Right ventricle myocardium superior (tissue), 1 donor: ENCODE results near the gene RAB3GAP1. TPM values are rescaled to one million over a fixed set of nuclear protein-coding genes. Genes with fewer than 3 reads are reported as not detected.
"Not testable (repeated sequence)": the region's sequence is repeated elsewhere in the genome, so short reads cannot be mapped to it uniquely, and the experiment has no call there.

Experiments used
- ATAC-seq: fragments of 200-7000 bp; cut with Tn5 transposase; one replicate; pipeline ENCODE4 v1.9.1; 2020; ENCODE audit warnings: mild to moderate bottlenecking; ENCODE audit not compliant: poor library complexity
- DNase-seq: peaks from one replicate; pipeline ENCODE4 v3.0.0-alpha.2; 2020
- intact Hi-C: fragments of 100-400 bp; cut with DNase I; formaldehyde crosslinking; loops from one replicate; pipeline ENCODE4 v1.11.2; 2022
- long read RNA-seq: library from polyadenylated mRNA; unstranded; transcript quantifications from one replicate; pipeline ENCODE4 v2.0.0, GENCODE V29; 2021
- total RNA-seq: library from RNA; stranded (reverse); fragmentation: NEBNext Ultra II Directional; extraction: Animal tissue kit (Norgen Biotek cat#: 25700); gene quantifications from one replicate; pipeline ENCODE4 v1.2.1, GENCODE V29; 2021
- donor health status: DM: no; HTN: yes; CAD: no; lungs with severe emphysema.

Gene RAB3GAP1
- 47.4 TPM for total RNA-seq
- long read RNA-seq, full-length matches to known transcripts: 29 of 54 reads
- long read RNA-seq, partial matches to known transcripts: 10 of 54 reads
- long read RNA-seq, other reads (novel, unspliced or antisense): 15 of 54 reads

DNA sequence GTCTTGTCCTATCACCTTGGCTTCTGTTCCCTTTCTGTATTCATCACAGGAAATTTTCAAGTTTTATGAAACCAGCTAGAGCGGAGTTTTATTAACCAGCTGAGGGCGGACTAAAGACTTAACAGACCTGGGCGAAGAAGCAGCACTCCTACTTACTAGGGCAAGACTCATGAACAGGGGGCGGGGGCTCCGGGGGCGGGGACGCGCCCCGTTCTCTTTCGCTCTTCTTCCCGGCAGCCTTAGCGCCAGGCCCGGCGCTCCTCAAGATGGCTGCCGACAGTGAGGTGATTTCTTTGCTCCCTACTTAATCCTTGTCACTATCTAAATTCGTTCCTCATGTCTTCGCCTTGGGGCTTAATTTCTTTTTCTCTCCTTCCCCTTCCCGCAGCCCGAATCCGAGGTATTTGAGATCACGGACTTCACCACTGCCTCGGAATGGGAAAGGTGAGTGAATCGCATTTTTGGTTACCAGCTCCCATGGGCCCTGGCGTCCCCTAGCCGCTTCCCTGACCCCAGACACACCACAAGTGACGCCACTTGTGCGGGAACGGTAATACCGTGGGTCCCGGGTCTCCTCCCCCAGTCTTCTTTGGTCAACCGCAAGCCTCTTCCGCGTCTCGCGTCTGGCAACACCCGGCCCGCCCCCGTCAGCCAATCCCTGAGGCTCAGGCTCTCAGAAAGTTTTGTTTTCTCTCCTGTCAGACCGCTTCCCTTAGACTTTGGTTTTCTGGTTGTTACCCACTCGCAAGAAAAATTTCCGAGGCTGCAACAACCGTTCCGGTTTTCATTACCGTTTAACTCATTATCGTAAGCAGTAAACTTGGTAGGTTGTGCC, at the start of gene RAB3GAP1:
Gene RAB3GAP1, plus strand, starts transcription at position 251 of the 835 bp plus-strand sequence. Its CDS starts 16 bp downstream, at position 267.
- DNase-seq: peak; percentile 82
- intact Hi-C loops: no loop called here
- ATAC-seq: peak; percentile 93

GRCh38 chr2:135002836-135003235, 49.3 kb upstream of the RAB3GAP1 start:
- ATAC-seq: no peak
- no peak for DNase-seq
- intact Hi-C loops: loop anchor here (5.0 kb wide), 1 partner anchor 709 kb away; no protein-coding TSS in a partner anchor

DNA sequence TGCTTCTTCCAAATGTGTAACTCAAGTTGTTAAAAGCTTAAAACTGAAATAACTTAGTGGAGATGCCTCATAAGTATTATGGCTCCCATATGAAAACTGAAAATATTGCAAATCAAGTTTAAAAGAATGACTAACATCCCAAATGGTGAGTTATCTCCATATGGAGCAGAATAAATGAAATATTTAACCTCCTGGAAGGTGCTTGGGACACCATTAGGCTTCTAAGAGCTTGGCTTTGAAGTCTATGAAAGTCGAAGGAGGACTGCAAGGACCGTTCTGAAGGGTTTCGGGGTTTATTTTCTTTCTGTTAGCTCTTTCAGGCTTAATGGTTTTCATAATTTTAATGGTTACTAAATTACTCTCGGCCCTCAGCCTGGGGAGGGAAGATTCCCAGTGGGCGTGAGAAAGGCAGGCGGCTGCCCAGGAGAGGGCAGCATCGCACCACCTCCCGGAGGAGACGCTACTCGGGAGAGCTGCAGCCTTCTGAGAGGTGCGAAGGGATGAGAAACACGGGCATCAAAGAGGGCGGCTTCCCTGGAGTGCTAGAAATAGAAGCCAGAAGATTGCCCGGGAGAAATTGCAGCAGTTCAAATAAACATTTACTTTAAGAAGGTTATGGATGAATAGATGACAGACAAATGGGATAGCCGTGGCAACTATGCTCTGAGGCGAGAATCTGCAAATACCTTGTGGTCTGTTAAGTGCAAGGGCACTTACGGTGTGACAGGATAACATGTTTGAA, 47.9 kb upstream of the RAB3GAP1 start:
- intact Hi-C loops: loop anchor here (5.0 kb wide), 1 partner anchor 708 kb away; no protein-coding TSS in a partner anchor
- ATAC-seq (peak; percentile 99), DNase-seq (peak; percentile 78)

- no peak for ATAC-seq
- DNase-seq: no peak
- intact Hi-C loops: no loop called here
Measured at GRCh38 chr2:135005753-135006152, 46.3 kb upstream of the RAB3GAP1 start.

DNA sequence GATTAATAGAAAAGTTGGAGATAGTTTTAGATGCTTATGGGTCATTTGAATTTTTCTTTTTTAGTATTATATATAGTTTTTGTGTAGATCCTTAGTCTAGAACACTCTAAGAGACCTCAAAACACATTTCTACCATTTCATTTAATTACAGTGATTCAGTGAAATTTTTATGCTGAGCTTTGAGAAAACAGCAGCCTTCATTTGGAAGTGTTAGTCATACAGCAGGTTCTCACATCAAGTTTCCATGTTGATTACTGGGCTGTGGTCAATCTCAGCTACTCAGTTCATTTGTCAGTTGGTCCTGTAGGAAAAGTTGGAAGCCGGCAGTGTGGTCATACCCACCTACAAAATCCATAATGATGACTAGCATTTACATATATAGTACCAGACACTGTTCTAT, 42.8 kb upstream of the RAB3GAP1 start:
- ATAC-seq: no peak
- DNase-seq: no peak
- intact Hi-C loops: no loop called here

DNA sequence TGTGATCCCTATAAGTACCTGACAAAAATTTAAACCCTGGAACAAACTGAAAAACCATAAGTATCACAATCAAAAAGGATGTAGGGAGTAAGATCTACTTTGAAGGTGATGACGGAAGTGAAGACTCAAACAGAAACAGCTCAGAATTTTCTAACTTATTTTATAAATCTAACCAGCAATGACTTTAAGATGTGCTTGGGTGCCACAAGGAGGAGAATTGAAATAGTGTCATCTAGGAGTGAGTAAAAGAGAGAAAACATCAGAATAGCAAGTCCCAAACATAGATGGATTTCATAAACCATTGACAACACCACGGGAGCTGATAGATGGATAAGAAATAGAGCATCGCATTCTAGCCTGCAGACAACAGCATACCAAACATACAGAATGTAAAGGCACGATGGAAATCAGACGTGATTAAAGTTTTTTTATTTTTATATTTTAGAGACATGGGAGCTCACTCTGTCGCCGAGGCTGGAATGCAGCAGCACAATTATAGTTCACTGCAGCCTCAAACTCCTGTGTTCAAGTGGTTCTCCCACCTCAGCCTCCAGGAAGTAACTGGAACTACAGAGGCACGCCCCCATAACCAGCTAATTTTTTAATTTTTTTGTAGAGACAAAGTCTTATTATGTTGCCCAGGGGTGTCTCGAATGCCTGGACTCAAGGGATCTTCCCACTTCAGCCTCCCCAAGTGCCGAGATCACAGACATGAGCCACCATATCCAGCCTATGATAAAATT, 41.7 kb upstream of the RAB3GAP1 start:
- DNase-seq (no peak), ATAC-seq (no peak)
- intact Hi-C loops: no loop called here

GRCh38 chr2:135011633-135012032, 40.5 kb upstream of the RAB3GAP1 start:
- DNase-seq (no peak), ATAC-seq (no peak)
- intact Hi-C loops: no loop called here

- intact Hi-C loops: no loop called here
- ATAC-seq (no peak), DNase-seq (no peak)
Measured at GRCh38 chr2:135021618-135022017, 30.5 kb upstream of the RAB3GAP1 start.

- ATAC-seq (no peak), DNase-seq (no peak)
- intact Hi-C loops: no loop called here
Measured at GRCh38 chr2:135022952-135023880, 28.9 kb upstream of the RAB3GAP1 start.

GRCh38 chr2:135023886-135024485, 28.1 kb upstream of the RAB3GAP1 start:
- ATAC-seq (no peak), DNase-seq (no peak)
- intact Hi-C loops: no loop called here

DNA sequence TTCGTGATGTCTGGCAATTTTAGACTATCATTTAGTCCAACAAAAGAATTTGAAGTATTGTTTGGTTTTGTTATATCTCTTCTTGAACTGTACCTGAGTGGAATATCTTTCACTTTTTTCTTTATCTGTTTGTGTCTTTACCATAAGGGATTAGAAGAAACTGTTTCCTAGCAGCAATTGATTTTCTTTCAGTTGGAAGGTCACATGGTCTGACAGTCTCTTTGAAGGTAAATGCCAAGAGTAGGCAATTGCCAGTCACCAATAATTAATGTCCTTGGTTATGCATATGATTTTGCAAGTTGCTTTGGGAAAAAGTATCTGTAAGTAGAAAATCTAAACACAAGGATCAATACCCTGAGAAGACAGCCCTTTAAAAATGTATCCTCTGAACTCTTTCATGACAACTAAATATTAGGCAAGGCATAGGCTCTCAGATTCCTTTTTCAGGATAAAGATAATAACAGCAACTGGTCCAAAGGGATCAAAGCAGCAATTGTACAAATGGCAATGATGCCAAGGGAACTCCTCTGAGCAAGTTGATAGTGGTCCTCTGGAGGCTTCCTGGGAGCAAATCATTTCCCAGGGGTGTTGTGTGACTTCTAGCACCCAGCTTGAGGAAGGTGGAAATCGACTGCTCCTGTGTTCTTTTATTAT, 22.5 kb upstream of the RAB3GAP1 start:
- intact Hi-C loops: no loop called here
- ATAC-seq (no peak), DNase-seq (no peak)

DNA sequence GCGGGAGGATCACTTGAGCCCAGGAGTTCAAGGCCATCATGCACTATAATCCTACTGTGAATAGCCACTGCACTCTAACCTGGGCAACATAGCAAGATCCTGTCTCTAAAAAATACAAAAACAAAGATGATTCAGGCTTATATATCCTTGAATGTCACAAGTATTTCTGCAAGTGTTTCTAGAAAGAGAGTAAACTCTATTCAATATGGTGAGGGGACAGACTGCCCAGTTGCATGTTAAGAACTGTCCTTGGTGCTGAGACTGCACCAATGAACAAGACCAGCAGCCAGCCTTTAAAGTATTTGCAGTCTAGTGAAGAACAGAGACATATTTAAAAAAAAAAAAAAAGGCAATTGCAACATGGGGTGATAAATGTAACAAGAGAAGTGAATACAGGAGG, 21.3 kb upstream of the RAB3GAP1 start:
- no peak for ATAC-seq
- intact Hi-C loops: no loop called here
- DNase-seq: no peak

GRCh38 chr2:135033216-135033615, 18.9 kb upstream of the RAB3GAP1 start:
- DNase-seq, ATAC-seq, intact Hi-C loops: not testable (repeated sequence)

- ATAC-seq: no peak
Measured at GRCh38 chr2:135037831-135038230, 14.3 kb upstream of the RAB3GAP1 start.

DNA sequence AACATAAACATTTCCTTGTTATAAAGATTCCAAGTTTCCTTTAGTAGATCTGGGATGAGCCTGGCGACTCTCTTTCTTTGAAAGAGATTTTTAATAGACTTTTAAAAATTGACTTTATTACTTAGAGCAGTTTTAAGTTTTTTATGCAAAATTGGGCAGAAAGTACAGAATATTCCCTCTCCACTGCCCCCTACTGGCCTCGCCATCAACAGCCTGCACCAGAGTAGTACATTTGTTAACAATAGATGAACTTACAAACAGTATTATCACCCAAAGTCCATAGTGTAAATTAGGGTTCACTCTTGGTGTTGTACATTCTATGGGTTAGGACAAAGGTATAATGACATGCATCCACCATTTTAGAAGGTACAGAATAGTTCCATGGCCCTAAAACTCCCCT, 8.7 kb upstream of the RAB3GAP1 start:
- DNase-seq: no peak
- intact Hi-C loops: no loop called here
- no peak for ATAC-seq

More at GRCh38 chr2:135037831-135038230, 14.3 kb upstream of the RAB3GAP1 start:
- DNase-seq: no peak
- intact Hi-C loops: no loop called here

DNA sequence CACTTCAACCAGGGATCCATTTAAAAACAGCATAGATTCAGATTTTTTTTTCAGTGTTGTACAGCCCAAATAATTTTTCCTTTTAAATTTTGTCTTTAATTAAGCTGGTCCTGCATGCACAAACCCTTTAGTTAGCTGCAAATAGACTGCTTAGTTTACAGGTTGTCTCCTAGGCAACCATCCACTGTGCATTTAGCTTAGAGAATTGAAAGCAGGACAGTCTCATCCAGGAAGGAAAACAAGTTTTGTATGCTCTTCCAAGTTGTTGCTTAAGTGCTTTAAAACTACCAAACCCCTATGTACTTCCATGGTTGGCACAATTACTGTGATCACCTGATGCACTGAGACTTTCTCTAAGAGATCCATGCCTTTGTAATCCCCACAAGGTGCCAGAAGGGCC, 4.8 kb upstream of the RAB3GAP1 start, which contains the start of gene MAP3K19:
Gene MAP3K19, minus strand, starts transcription at position 148 of the 400 bp plus-strand sequence. CDS start 22,800 bp downstream, outside the sequence.
- no peak for DNase-seq
- intact Hi-C loops: no loop called here
- ATAC-seq: no peak

GRCh38 chr2:135048122-135048521, 4.0 kb upstream of the RAB3GAP1 start:
- ATAC-seq: no peak
- intact Hi-C loops: no loop called here
- no peak for DNase-seq
